ENCODE data around the gene FBXO11.

DNA sequence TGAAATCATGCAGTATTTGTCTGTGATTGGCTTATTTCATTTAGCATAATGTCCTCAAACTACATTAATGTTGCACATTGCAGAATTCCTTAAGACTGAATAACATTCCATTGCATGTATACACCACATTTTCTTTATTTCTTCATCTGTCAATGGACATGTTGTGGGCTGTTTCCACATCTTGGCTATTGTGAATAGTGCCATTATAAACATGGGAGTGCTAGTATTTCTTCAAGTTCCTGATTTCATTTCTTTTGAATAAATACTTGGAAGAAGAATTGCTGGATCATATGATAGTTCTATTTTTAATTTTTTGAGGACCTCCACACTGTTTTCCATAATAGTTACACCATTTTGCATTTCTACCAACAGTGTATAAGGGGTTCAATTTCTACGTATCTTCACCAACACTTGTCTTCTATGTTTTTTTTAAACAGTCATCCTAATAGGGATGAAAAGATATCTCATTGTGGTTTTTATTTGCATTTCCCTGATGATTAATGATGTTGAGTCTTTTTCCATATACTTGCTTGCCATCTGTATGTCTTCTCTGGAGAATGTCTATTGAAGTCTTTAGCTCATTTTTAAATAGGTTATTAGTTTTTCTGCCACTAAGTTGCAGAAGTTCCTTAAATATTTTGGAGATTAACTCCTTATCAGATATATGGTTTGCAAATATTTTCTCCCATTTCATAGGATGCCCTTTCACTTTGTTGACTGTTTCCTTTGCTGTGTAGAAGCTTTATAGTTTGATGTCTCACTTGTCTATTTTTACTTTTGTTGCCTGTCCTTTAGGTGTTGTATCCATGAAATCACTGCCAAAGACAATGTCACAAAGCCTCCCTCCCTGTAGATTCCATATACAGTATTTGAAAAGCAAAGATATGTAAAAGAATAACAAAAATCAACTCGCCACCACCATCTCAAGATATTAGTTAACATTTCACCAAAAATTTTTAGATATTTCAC is 14.6 kb downstream of the FBXO11 start:
- TF ChIP-seq POLR2A (IDR thresholded peaks at IDR 0.05) (no peak), CTCF (IDR thresholded peaks at IDR 0.05) (no peak)
